ENCODE data around the gene HERPUD1.

The HERPUD1 gene

DNA sequence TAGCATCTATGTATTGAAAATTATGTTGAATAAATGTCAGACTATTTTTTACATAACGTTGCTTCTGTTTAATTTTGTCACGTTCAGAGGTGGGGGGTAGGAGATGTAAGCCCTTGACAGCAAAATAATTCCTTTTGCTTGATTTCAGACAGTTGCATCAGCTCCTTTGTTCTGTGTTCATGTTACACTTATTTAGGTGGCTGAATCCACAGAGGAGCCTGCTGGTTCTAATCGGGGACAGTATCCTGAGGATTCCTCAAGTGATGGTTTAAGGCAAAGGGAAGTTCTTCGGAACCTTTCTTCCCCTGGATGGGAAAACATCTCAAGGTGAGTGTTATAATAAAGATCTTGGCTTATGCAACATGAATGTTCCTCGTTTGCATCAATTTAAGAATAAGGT, 4.5 kb downstream of the HERPUD1 start:
- peak; percentile 32 for DNase-seq

DNA sequence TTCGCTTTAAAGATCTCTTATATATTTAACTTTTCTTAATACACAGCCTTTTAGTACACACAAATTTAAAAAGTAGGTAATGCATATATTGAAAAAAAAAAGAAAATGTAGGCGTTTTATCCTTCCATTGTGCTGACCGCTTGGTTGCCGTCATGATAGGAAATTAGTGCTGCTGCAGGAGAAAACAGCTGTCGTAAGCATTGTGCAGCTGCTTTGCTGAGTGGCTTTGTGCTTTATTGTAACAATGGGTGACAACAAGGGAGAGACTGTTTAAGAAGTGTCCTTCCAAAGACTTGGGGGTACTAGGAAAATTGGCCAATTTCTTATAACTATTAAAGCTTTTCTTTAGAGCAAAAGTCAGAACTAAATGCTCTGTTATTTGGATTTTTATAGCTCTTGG, 5.0 kb downstream of the HERPUD1 start:
- no peak for DNase-seq

- DNase-seq = peak; percentile 51
Measured at GRCh38 chr16:56938664-56939513, 6.9 kb downstream of the HERPUD1 start.

DNA sequence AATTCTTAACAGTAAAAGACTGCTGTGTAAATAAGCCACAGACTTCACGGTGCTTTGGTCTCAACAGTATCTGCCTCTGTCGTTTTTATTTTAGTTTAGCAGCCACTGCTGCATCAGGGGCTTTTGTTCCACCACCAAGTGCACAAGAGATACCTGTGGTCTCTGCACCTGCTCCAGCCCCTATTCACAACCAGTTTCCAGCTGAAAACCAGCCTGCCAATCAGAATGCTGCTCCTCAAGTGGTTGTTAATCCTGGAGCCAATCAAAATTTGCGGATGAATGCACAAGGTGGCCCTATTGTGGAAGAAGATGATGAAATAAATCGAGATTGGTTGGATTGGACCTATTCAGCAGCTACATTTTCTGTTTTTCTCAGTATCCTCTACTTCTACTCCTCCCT, 7.9 kb downstream of the HERPUD1 start:
- peak; percentile 41 for DNase-seq

- DNase-seq = no peak
Measured at GRCh38 chr16:56941092-56941491, 9.2 kb downstream of the HERPUD1 start.

DNA sequence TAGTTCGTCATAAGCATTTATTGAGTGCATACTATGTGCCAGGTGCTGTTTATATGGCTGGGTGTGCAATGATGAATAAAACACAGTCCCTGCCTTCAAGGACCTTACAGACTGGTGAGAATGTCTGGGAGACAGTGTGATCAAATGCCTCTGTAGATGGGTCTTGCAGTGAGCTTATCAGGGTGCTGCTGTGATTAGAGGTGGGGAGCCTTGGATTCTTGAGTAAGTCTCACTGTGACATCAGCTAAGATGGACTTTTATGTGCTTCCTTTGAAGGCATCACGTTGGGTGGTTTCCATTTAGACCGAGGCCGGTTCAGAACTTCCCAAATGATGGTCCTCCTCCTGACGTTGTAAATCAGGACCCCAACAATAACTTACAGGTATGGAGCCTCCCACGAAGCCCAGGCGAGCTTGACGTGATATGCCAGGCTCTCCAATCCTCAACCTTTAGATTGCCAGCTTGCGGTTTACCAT, 10.0 kb downstream of the HERPUD1 start:
- no peak for DNase-seq

GRCh38 chr16:56943761-56944375, 11.9 kb downstream of the HERPUD1 start:
- DNase-seq = no peak

GRCh38 chr16:56944954-56945839, 13.3 kb downstream of the HERPUD1 start:
- peak; percentile 57 for DNase-seq

DNA sequence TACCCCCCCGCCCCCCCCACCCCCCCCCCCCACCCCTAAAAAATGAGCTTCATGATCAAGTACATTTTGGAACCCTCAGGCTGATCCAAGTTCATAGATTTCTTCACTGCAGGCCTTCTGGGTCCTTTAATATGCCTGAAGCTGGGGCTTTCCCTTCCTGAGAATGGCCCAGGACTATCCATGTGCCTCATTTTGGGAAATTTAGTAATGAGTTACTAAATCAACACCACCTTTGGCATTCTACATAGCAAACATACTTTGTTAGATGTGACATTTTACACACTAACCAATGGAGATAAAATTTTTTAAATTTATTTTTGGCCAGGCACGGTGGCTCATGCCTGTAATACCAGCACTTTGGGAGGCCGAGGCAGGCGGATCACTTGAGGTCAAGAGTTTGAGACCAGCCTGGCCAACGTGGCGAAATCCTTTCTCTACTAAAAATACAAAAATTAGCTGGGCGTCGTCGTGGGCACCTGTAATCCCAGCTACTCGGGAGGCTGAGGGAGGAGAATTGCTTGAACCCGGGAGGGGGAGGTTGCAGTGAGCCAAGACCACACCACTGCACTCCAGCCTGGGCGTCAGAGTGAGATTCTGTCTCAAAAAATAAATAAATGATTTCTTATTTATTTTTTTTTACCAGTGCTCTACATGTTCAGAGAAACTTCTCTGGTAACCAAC, 14.0 kb downstream of the HERPUD1 start:
- DNase-seq = no peak

GRCh38 chr16:56946767-56947603, 15.0 kb downstream of the HERPUD1 start:
- DNase-seq = peak; percentile 31

GRCh38 chr16:56947604-56947995, 15.7 kb downstream of the HERPUD1 start:
- no peak for DNase-seq

- no peak for DNase-seq
Measured at GRCh38 chr16:56948234-56948633, 16.3 kb downstream of the HERPUD1 start.

DNA sequence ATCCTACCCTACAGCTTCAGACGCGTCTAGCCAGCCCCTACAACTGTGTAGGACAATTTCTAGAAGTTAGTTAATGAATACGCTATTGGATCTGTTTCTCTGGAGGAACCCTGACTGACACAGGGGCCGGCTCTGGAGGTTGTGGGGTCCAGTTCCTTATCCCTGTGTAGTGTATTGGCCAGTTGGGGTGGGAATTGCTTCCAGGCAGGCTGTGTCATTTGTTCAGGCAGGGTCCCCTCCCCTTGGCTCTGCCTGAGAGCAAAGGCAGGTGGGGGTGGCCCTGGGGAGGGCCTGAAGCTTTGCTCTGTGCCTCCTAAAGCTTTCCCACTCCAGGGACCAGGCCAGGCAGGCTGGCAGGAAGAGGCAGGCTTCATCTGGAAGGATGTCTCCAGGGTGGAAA, 18.1 kb downstream of the HERPUD1 start:
- DNase-seq = no peak

- DNase-seq = no peak
Measured at GRCh38 chr16:56950455-56950854, 18.5 kb downstream of the HERPUD1 start.

GRCh38 chr16:56950881-56951771, 19.2 kb downstream of the HERPUD1 start:
- DNase-seq = peak; percentile 83

DNA sequence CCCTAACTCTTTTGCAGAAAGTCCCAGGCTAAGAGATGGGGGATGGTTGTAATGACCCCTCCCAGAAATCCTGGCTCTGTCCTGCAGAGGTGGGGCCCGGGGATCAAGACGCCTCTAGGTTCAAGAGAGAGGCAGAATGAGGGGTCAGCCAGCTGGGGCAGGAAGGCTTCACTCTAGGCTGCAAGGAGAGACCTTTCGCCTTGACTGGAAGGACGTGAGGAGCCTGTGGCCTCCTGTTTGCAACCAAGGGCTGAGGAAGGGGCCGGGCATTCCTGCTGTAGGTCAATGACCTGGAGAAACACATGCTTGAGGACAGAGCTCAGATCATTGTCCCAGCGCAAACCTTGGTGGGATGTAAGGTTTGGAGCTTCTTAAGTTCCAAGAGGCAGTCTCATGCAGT, 21.1 kb downstream of the HERPUD1 start:
- DNase-seq = no peak

GRCh38 chr16:56956076-56956475, 24.1 kb downstream of the HERPUD1 start:
- DNase-seq = no peak

DNA sequence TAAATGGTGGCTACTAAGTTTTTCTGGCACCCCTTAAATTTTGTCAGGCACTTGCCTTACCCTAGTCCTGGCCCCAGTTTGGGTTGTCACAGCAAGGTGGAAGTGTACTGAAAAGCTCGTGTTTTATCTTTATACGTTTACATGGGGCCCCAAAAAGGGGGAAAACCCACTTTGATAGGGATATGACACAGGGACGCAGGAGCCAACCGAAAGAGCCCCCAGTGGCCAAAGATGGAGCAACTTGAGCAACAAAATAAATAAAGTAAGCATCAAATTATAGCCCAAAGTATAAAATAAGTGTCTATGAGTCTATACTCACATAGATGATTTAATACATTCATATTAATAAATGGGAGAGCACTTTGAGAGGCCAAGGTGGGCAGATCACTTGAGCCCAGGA, 24.8 kb downstream of the HERPUD1 start:
- DNase-seq = no peak

GRCh38 chr16:56960681-56961281, 28.8 kb downstream of the HERPUD1 start:
- no peak for DNase-seq

- DNase-seq = no peak
Measured at GRCh38 chr16:56961386-56961785, 29.4 kb downstream of the HERPUD1 start.
